K562 (cell line): Measurements from ENCODE around the gene OLFML3. TPM values are rescaled to one million over a fixed set of nuclear protein-coding genes. Genes with fewer than 3 reads are reported as not detected.

ENCODE experiments used
- ATAC-seq: fragments of 200-7000 bp; cut with Tn5 transposase; 3 replicates; pipeline ENCODE4 v1.9.1; 2020; ENCODE audit warnings: moderate library complexity
- BruUV-seq: library from RNA; stranded (reverse); fragments of 400-500 nt; replicated peaks from 2 replicates; lab custom pipeline; 2021; lab: Mats Ljungman, UMichigan
- CTCF ChIA-PET: fragments of 300-600 bp; formaldehyde crosslinking; extraction: SDS; loops from one replicate; lab custom pipeline; 2021; ENCODE audit warnings: low intra/inter-chr PET ratio; lab: Yijun Ruan, JAX
- POLR2A ChIA-PET: fragments of 300-600, 350-650 bp; sonication (Branson Sonifier 250); formaldehyde crosslinking; extraction: SDS; loops from one replicate; lab custom pipeline; 2021; ENCODE audit warnings: antibody characterized with exemption, inconsistent platforms; lab: Yijun Ruan, JAX
- DNase-seq, 4 experiments: peaks; one replicate each; pipeline versions ENCODE4 v3.0.0 to v3.0.0-alpha.2; 2011 to 2018; ENCODE audit warnings: low spot score in 3 of 4, mixed read lengths in 3 of 4; ENCODE audit errors: extremely low read depth in 1 of 4
- FAIRE-seq: peaks from 2 replicates; lab custom pipeline; 2011; peaks lifted over from hg19 to GRCh38; lab: Jason Lieb, UNC
- H2AFZ ChIP-seq: 2 replicates; pipeline ENCODE4 v1.6.0; 2011; ENCODE audit warnings: low read depth, low read length, control low read depth, inconsistent platforms
- H3K27ac ChIP-seq: fragments of 200-600 bp; 3 replicates; pipeline ENCODE4 v1.8.0; 2011; ENCODE audit warnings: low read depth, mild to moderate bottlenecking, control low read depth, inconsistent platforms, low read length, moderate library complexity, mixed read lengths; ENCODE audit errors: extremely low read depth
- H3K27me3 ChIP-seq, 2 experiments: fragments of 300-600 bp in 1 of 2; 2 replicates in 1 of 2; 3 replicates in 1 of 2; pipeline versions ENCODE4 v1.6.0 to v1.8.0; 2011; ENCODE audit warnings: inconsistent platforms in 2 of 2, low read length in 2 of 2, mild to moderate bottlenecking in 1 of 2, mixed read lengths in 1 of 2, moderate library complexity in 1 of 2; ENCODE audit not compliant: control insufficient read depth in 2 of 2, insufficient read depth in 2 of 2
- H3K36me3 ChIP-seq: fragments of 300-600 bp; 3 replicates; pipeline ENCODE4 v1.8.0; 2011; ENCODE audit warnings: mild to moderate bottlenecking, low read length, inconsistent platforms; ENCODE audit not compliant: control insufficient read depth, insufficient read depth
- H3K4me1 ChIP-seq, 2 experiments: fragments of 200-600 bp in 1 of 2; replicated peaks in 1 of 2; 2 replicates in 1 of 2; 3 replicates in 1 of 2; pipeline versions ENCODE4 v1.5.1 to v1.8.0; 2011; ENCODE audit warnings: inconsistent platforms in 2 of 2, low read length in 2 of 2, mild to moderate bottlenecking in 1 of 2, mixed read lengths in 1 of 2, moderate library complexity in 1 of 2; ENCODE audit not compliant: control insufficient read depth in 2 of 2, insufficient read depth in 2 of 2
- H3K4me2 ChIP-seq: 2 replicates; pipeline ENCODE4 v1.6.1; 2011; ENCODE audit warnings: low read length, control low read depth, inconsistent platforms, mixed read lengths; ENCODE audit not compliant: insufficient read depth
- H3K4me3 ChIP-seq: fragments of 200-600 bp; sonication (generic), shearing (Covaris generic); 2 replicates; pipeline ENCODE4 v1.5.1; 2016; ENCODE audit warnings: control low read depth, inconsistent platforms
- H3K79me2 ChIP-seq: fragments of 200-600 bp; 3 replicates; pipeline ENCODE4 v1.8.0; 2011; ENCODE audit warnings: low read length, inconsistent platforms; ENCODE audit not compliant: control insufficient read depth, insufficient read depth
- H3K9ac ChIP-seq, 2 experiments: 2 replicates each; pipeline versions ENCODE4 v1.6.0 to v1.6.1; 2011; ENCODE audit warnings: low read depth in 2 of 2, low read length in 2 of 2, control low read depth in 1 of 2, inconsistent platforms in 1 of 2, mild to moderate bottlenecking in 1 of 2, mixed read lengths in 1 of 2; ENCODE audit not compliant: insufficient read depth in 1 of 2
- H3K9me1 ChIP-seq: one replicate; pipeline ENCODE4 v1.6.0; 2011; ENCODE audit warnings: inconsistent platforms, mild to moderate bottlenecking, low read length, moderate library complexity; ENCODE audit not compliant: control insufficient read depth, insufficient read depth
- H3K9me3 ChIP-seq: replicated peaks from 2 replicates; pipeline ENCODE4 v1.5.1; 2011; ENCODE audit warnings: low read depth, low read length, inconsistent platforms; ENCODE audit not compliant: control insufficient read depth, insufficient read depth
- H4K20me1 ChIP-seq: replicated peaks from 2 replicates; pipeline ENCODE4 v1.6.1; 2011; ENCODE audit warnings: low read length, inconsistent platforms, mixed read lengths; ENCODE audit not compliant: control insufficient read depth, insufficient read depth
- BDP1 ChIP-seq: IDR thresholded peaks from 3 replicates; pipeline ENCODE4 v1.6.1; 2011; ENCODE audit not compliant: insufficient read length, insufficient read depth
- BHLHE40 ChIP-seq: IDR thresholded peaks from 2 replicates; pipeline ENCODE4 v1.6.1; 2011; ENCODE audit warnings: low read length, improper control_type of control experiment
- CBX2 ChIP-seq: fragments of 200-600 bp; sonication (generic); IDR thresholded peaks from one replicate; pipeline ENCODE4 v1.6.1; 2012; ENCODE audit warnings: mild to moderate bottlenecking, low read length, inconsistent platforms; ENCODE audit not compliant: insufficient read depth, poor library complexity, severe bottlenecking
- HNRNPLL ChIP-seq: fragments of 200-400 bp; formaldehyde crosslinking; IDR thresholded peaks from 2 replicates; pipeline ENCODE4 v1.6.1; 2017; ENCODE audit warnings: low read length, low read depth, mild to moderate bottlenecking; ENCODE audit not compliant: poor library complexity, severe bottlenecking
- MIER1 ChIP-seq: fragments of 450-650 bp; IDR thresholded peaks from 2 replicates; pipeline ENCODE4 v1.6.1; 2016; ENCODE audit warnings: antibody characterized with exemption, mild to moderate bottlenecking, low read depth
- POLR3A ChIP-seq: IDR thresholded peaks from 2 replicates; pipeline ENCODE4 v1.6.1; 2011; ENCODE audit warnings: borderline replicate concordance, mild to moderate bottlenecking, moderate library complexity; ENCODE audit not compliant: insufficient read length, insufficient read depth; ENCODE audit errors: extremely low read depth
- PPARD ChIP-seq: fragments of 250-450 bp; sonication (Bioruptor Pico); IDR thresholded peaks from 2 replicates; pipeline ENCODE4 v1.8.0; 2022; ENCODE audit warnings: inconsistent platforms, mild to moderate bottlenecking, moderate library complexity
- SRSF1 ChIP-seq: fragments of 200-400 bp; formaldehyde crosslinking; IDR thresholded peaks from 2 replicates; pipeline ENCODE4 v1.6.1; 2017; ENCODE audit warnings: mild to moderate bottlenecking, low read depth, low read length, moderate library complexity
- TCF3 ChIP-seq: sonication (generic); formaldehyde crosslinking; IDR thresholded peaks from 2 replicates; pipeline ENCODE4 v1.4.0; 2020; ENCODE audit warnings: mild to moderate bottlenecking, missing genetic modification reagents
- TFAM ChIP-seq: fragments of 250-450 bp; sonication (Bioruptor Pico); conservative IDR thresholded peaks from 2 replicates; pipeline ENCODE4 v1.5.0; 2021; ENCODE audit warnings: mild to moderate bottlenecking, moderate library complexity
- ZNF253 ChIP-seq: fragments of 250-450 bp; sonication (Bioruptor Pico); conservative IDR thresholded peaks from 2 replicates; pipeline ENCODE4 v1.6.1; 2021; ENCODE audit warnings: mild to moderate bottlenecking
- ZNF511 ChIP-seq: sonication (generic); formaldehyde crosslinking; IDR thresholded peaks from 2 replicates; pipeline ENCODE4 v1.8.0; 2022; ENCODE audit warnings: mild to moderate bottlenecking, missing genetic modification reagents
- ZNF707 ChIP-seq: fragments of 250-450 bp; sonication (Bioruptor Pico); conservative IDR thresholded peaks from 2 replicates; pipeline ENCODE4 v1.8.0; 2022; ENCODE audit warnings: inconsistent platforms, mild to moderate bottlenecking, moderate library complexity
- in situ Hi-C: fragments of 300-500 bp; cut with MboI; formaldehyde crosslinking; loops from 4 replicates; pipeline ENCODE4 v1.15.0; 2018; ENCODE audit warnings: inconsistent platforms, mixed read lengths
- intact Hi-C: fragments of 100-400 bp; cut with micrococcal nuclease; formaldehyde crosslinking; loops from 2 replicates; pipeline ENCODE4 v1.14.2; 2022
- polyA plus RNA-seq, 8 experiments: library from polyadenylated mRNA; depleted of rRNA in 4 of 8; stranded (reverse) in 5 of 8; unstranded in 3 of 8; fragments of >200 nt; fragmentation: Nextera tagmentation in 2 of 8; fragmentation: Illumina TruSeq in 1 of 8; extraction: Ambion mirVana in 2 of 8; extraction: Trizol in 1 of 8; gene quantifications; 2 replicates each; pipeline versions ENCODE4 v1.2.1 to v1.2.3, GENCODE V29; 2011 to 2014; ENCODE audit warnings: inconsistent platforms in 1 of 8, missing spikeins in 1 of 8
- total RNA-seq, 7 experiments: library from RNA; depleted of rRNA in 6 of 7; stranded (reverse); fragments of >200 nt in 6 of 7; fragmentation: Illumina TruSeq in 2 of 7; extraction: Trizol in 2 of 7; gene quantifications; 2 replicates each; pipeline versions ENCODE4 v1.2.1 to v1.2.3, GENCODE V29; 2011 to 2021; ENCODE audit warnings: low replicate concordance in 1 of 7

Gene OLFML3
- total and polyA plus RNA-seq, 9 of the 15 experiments (the other 6 are each of a cell fraction or from before 2014, with no cell fraction given) = 0.07 to 0.13 (median 0.07) TPM; not detected in 6

- TF ChIP-seq POLR3A (no peak), TCF3 (CRISPR knock-in tag) (no peak), PPARD (CRISPR knock-in tag) (no peak), BHLHE40 (no peak), ZNF707 (no peak), HNRNPLL (no peak), SRSF1 (no peak), TFAM (CRISPR knock-in tag) (no peak), ZNF511 (no peak), ZNF253 (CRISPR knock-in tag) (no peak), MIER1 (no peak), CBX2 (no peak), BDP1 (no peak)
- no peak overlapping the region for H3K4me3 ChIP-seq
- H3K4me1 ChIP-seq = peaks cover 0 to 2% of the 10 kb centered on the region in 2 experiments; a peak in 2 of 5 replicates
- POLR2A ChIA-PET = no interaction called here
- intact Hi-C loops = no loop called here
- FAIRE-seq = no peak
- DNase-seq = no peak
- BruUV-seq = no TSS peak
- H3K9ac ChIP-seq = no peak overlapping the region
- in situ Hi-C loops = no loop called here
- no peaks in the 10 kb centered on the region for H3K79me2 ChIP-seq
- CTCF ChIA-PET = no interaction called here
- ATAC-seq = no peak
- 0 out of 2 replicates have a peak, but pooled peaks cover 2% of the 10 kb centered on the region for H3K9me3 ChIP-seq
- peaks cover 3 to 13% of the 10 kb centered on the region in 2 experiments; a peak in 1 of 5 replicates for H3K27me3 ChIP-seq
- H3K27ac ChIP-seq = no peak overlapping the region
- no peaks in the 10 kb centered on the region for H3K36me3 ChIP-seq
- H4K20me1 ChIP-seq = no peaks in the 10 kb centered on the region
- no peaks in the 10 kb centered on the region for H3K9me1 ChIP-seq
- no peak overlapping the region for H2AFZ ChIP-seq
- no peak overlapping the region for H3K4me2 ChIP-seq
These were observed 32.5 kb downstream of the OLFML3 start for GRCh38 chr1:114011796-114012195.
